Mucosa of stomach (tissue), 1 donor: Measurements from ENCODE around the gene SS18.
"Not testable (repeated sequence)": the region's sequence is repeated elsewhere in the genome, so short reads cannot be mapped to it uniquely, and the experiment has no call there.

Experiments used
- H3K27me3 ChIP-seq: one replicate; pipeline ENCODE4 v1.7.0; 2013; ENCODE audit warnings: mild to moderate bottlenecking, low read length; ENCODE audit not compliant: control insufficient read depth, insufficient read depth
- H3K36me3 ChIP-seq: one replicate; pipeline ENCODE4 v1.7.0; 2013; ENCODE audit warnings: low read length; ENCODE audit not compliant: control insufficient read depth, insufficient read depth
- H3K4me1 ChIP-seq: one replicate; pipeline ENCODE4 v1.7.0; 2013; ENCODE audit warnings: mild to moderate bottlenecking, low read length; ENCODE audit not compliant: control insufficient read depth, insufficient read depth
- H3K4me3 ChIP-seq: one replicate; pipeline ENCODE4 v1.7.0; 2013; ENCODE audit warnings: low read length
- H3K9ac ChIP-seq: one replicate; pipeline ENCODE4 v1.7.0; 2013; ENCODE audit warnings: mild to moderate bottlenecking, low read length, moderate library complexity
- H3K9me3 ChIP-seq: one replicate; pipeline ENCODE4 v1.7.0; 2013; ENCODE audit warnings: mild to moderate bottlenecking, low read length, moderate library complexity; ENCODE audit not compliant: control insufficient read depth
- donor health status: Pancreatic carcinoma.

The SS18 gene

GRCh38 chr18:26090130-26091046 lies at the start of gene SS18:
SS18 (minus strand) TSS chr18:26090613; CDS start chr18:26090569, 44 bp downstream.
- Histone ChIP-seq H3K4me3 (peak within 1 kb of the TSS; percentile 93), H3K9me3 (no peaks in the 10 kb centered on the region), H3K9ac (peak within 1 kb of the TSS; percentile 92), H3K4me1 (peaks cover 8% of the 10 kb centered on the region), H3K36me3 (no peaks in the 10 kb centered on the region), H3K27me3 (no peaks in the 10 kb centered on the region)

- Histone ChIP-seq H3K4me1 (no peaks in the 10 kb centered on the region), H3K9ac (no peak overlapping the region), H3K4me3 (no peak overlapping the region), H3K9me3 (no peaks in the 10 kb centered on the region), H3K27me3 (peaks cover 3% of the 10 kb centered on the region), H3K36me3 (no peaks in the 10 kb centered on the region)
Observed at GRCh38 chr18:26135548-26135947, 45.1 kb upstream of the SS18 start.

GRCh38 chr18:26134107-26134506 lies 43.7 kb upstream of the SS18 start:
- H3K36me3 ChIP-seq = no peaks in the 10 kb centered on the region
- no peak overlapping the region for H3K4me3 ChIP-seq
- H3K9me3 ChIP-seq = no peaks in the 10 kb centered on the region
- H3K4me1 ChIP-seq = no peaks in the 10 kb centered on the region
- peaks cover 3% of the 10 kb centered on the region for H3K27me3 ChIP-seq
- H3K9ac ChIP-seq = no peak overlapping the region

GRCh38 chr18:26133652-26134051 lies 43.2 kb upstream of the SS18 start, which contains the start of gene PSMA8:
PSMA8 (plus strand) TSS chr18:26133869; CDS start chr18:26133966, 97 bp downstream.
- no peaks in the 10 kb centered on the region for H3K4me1 ChIP-seq
- H3K9ac ChIP-seq = no peak within 1 kb of the TSS
- no peak within 1 kb of the TSS for H3K4me3 ChIP-seq
- no peaks in the 10 kb centered on the region for H3K36me3 ChIP-seq
- H3K9me3 ChIP-seq = no peaks in the 10 kb centered on the region
- peaks cover 3% of the 10 kb centered on the region for H3K27me3 ChIP-seq

- not testable (repeated sequence) for H3K9me3 ChIP-seq, H3K4me3 ChIP-seq, H3K27me3 ChIP-seq, H3K4me1 ChIP-seq, H3K9ac ChIP-seq, H3K36me3 ChIP-seq
Observed at GRCh38 chr18:26128192-26128591, 37.8 kb upstream of the SS18 start.

GRCh38 chr18:26127786-26128185 lies 37.4 kb upstream of the SS18 start:
- Histone ChIP-seq H3K4me1 (no peaks in the 10 kb centered on the region), H3K9me3 (no peaks in the 10 kb centered on the region), H3K4me3 (no peak overlapping the region), H3K9ac (no peak overlapping the region), H3K27me3 (no peaks in the 10 kb centered on the region), H3K36me3 (no peaks in the 10 kb centered on the region)

- H3K9ac ChIP-seq, H3K4me3 ChIP-seq, H3K4me1 ChIP-seq, H3K27me3 ChIP-seq, H3K9me3 ChIP-seq, H3K36me3 ChIP-seq: not testable (repeated sequence)
Observed at GRCh38 chr18:26121994-26122393, 31.6 kb upstream of the SS18 start.

GRCh38 chr18:26121476-26121875 lies 31.1 kb upstream of the SS18 start:
- H3K9ac ChIP-seq = no peak overlapping the region
- H3K4me1 ChIP-seq = no peaks in the 10 kb centered on the region
- H3K4me3 ChIP-seq = no peak overlapping the region
- H3K9me3 ChIP-seq = no peaks in the 10 kb centered on the region
- peaks cover 5% of the 10 kb centered on the region for H3K27me3 ChIP-seq
- no peaks in the 10 kb centered on the region for H3K36me3 ChIP-seq

- H3K36me3 ChIP-seq = no peaks in the 10 kb centered on the region
- no peaks in the 10 kb centered on the region for H3K4me1 ChIP-seq
- H3K9me3 ChIP-seq = no peaks in the 10 kb centered on the region
- H3K27me3 ChIP-seq = peaks cover 5% of the 10 kb centered on the region
- no peak overlapping the region for H3K9ac ChIP-seq
- H3K4me3 ChIP-seq = no peak overlapping the region
Observed at GRCh38 chr18:26119246-26119645, 28.8 kb upstream of the SS18 start.

- Histone ChIP-seq H3K27me3 (no peaks in the 10 kb centered on the region), H3K9ac (no peak overlapping the region), H3K36me3 (no peaks in the 10 kb centered on the region), H3K4me1 (no peaks in the 10 kb centered on the region), H3K4me3 (no peak overlapping the region), H3K9me3 (no peaks in the 10 kb centered on the region)
Observed at GRCh38 chr18:26104035-26104434, 13.6 kb upstream of the SS18 start.

- H3K4me1 ChIP-seq = no peaks in the 10 kb centered on the region
- no peaks in the 10 kb centered on the region for H3K36me3 ChIP-seq
- no peak overlapping the region for H3K4me3 ChIP-seq
- H3K27me3 ChIP-seq = no peaks in the 10 kb centered on the region
- no peak overlapping the region for H3K9ac ChIP-seq
- no peaks in the 10 kb centered on the region for H3K9me3 ChIP-seq
Observed at GRCh38 chr18:26103579-26103978, 13.2 kb upstream of the SS18 start.

GRCh38 chr18:26097563-26097962 lies 7.2 kb upstream of the SS18 start:
- H3K27me3 ChIP-seq = no peaks in the 10 kb centered on the region
- no peaks in the 10 kb centered on the region for H3K9me3 ChIP-seq
- no peaks in the 10 kb centered on the region for H3K4me1 ChIP-seq
- H3K4me3 ChIP-seq = no peak overlapping the region
- H3K36me3 ChIP-seq = no peaks in the 10 kb centered on the region
- H3K9ac ChIP-seq = no peak overlapping the region
